ENCODE measurements around the gene ZNF662.

Gene ZNF662

DNA sequence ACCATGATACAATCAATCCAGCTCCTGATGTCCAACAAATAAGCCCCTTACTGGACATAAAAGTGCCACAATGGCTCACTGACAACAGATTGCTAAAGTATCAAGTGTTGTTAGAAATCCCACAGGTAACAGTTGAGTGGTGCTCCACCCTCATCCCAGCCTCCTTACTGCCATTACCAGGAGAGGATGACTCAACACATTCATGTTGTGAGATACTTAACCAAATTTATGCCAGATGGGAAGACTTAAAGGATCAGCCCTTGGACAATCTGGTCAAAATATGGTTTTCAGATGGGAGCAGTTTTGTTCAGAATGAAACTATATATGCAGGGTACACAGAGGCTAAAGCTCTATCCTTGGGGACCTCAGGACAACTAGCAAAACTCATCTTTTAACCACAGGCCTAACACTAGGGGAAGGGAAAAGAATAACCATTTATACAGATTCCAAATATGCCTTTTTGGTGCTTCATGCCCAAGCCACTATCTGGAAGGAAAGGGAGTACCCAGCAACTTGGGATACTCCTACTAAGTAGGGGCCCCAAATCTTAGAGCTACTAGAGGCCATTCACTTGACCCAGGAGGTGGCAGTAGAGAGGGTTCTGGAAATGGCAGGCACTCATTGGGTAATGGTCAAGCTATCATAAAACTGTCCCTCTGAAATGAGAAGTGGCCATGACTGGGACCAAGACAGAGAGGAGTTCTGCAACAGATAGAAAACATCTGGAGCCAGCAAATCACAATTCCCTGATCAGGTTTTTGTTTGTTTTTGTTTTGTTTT, 6.9 kb upstream of the ZNF662 start:
- TF ChIP-seq, protein P1, sequence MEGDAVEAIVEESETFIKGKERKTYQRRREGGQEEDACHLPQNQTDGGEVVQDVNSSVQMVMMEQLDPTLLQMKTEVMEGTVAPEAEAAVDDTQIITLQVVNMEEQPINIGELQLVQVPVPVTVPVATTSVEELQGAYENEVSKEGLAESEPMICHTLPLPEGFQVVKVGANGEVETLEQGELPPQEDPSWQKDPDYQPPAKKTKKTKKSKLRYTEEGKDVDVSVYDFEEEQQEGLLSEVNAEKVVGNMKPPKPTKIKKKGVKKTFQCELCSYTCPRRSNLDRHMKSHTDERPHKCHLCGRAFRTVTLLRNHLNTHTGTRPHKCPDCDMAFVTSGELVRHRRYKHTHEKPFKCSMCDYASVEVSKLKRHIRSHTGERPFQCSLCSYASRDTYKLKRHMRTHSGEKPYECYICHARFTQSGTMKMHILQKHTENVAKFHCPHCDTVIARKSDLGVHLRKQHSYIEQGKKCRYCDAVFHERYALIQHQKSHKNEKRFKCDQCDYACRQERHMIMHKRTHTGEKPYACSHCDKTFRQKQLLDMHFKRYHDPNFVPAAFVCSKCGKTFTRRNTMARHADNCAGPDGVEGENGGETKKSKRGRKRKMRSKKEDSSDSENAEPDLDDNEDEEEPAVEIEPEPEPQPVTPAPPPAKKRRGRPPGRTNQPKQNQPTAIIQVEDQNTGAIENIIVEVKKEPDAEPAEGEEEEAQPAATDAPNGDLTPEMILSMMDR (IDR thresholded peaks at IDR 0.05; ENCODE audit: low read length, missing control alignments): no peak
- no peak overlapping the region for H3K4me3 ChIP-seq (replicated peaks; ENCODE audit: low read depth, low read length)
- no peak for DNase-seq (ENCODE audit: low read depth)

DNA sequence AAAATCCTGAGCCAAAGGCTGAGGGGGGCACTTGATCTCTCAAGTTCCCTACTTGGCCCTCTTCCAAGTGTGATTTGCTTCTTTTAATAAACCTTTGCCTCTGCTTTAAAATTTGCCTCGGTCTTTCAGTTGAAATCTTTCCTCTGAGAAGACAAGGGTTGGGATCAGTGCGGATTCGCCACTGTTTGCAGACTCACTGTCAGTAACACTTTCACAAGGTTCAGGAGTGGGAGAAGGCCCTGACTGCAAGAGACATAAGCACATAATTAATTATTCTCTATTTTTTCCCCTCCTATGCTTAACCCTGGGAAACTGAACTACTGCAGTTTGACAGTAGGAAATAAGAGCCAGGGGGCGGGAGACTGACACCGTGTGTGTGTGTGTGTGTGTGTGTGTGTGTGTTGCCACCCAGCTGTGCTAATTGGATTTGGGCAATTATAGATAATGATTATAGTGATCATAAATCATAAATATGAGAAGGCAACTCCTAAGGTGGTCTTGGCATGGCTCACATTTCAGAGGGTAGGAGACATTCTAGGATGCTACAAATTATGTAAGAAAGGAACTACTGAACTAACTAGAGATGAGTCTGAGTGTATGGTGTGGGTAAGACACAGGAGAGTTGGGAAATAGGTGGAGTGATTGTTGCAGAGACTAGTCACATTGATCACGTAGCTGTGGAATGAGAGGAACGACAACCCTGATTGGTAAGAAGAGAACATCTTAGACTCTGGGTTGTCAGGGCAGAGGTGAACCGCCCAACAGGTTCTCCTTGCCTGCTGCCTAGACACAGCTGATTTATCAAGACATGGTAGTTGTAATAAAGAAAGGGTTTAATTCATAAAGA, 5.5 kb upstream of the ZNF662 start:
- DNase-seq (ENCODE audit: low read depth): no peak
- no peak overlapping the region for H3K4me3 ChIP-seq (replicated peaks; ENCODE audit: low read depth, low read length)
- TF ChIP-seq, protein P1 (IDR thresholded peaks at IDR 0.05; ENCODE audit: low read length, missing control alignments): no peak

DNA sequence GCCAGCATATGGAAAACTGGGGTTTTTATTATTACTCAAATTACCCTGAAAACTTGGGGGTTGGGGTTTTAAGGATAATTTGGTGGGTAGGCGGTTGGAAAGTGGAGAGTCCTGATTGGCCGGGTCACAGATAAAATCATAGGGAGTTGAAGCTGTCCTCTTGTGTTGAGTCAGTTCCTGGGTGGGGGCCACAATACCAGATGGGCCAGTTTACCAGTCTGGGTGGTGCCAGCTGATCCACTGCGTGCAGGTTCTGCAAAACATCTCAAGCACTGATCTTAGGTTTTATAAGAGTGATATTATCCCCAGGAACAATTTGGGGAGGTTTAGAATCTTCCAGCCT, 4.9 kb upstream of the ZNF662 start:
- no peak overlapping the region for H3K4me3 ChIP-seq (replicated peaks; ENCODE audit: low read depth, low read length)
- no peak for DNase-seq (ENCODE audit: low read depth)
- TF ChIP-seq, protein P1 (IDR thresholded peaks at IDR 0.05; ENCODE audit: low read length, missing control alignments): no peak

DNA sequence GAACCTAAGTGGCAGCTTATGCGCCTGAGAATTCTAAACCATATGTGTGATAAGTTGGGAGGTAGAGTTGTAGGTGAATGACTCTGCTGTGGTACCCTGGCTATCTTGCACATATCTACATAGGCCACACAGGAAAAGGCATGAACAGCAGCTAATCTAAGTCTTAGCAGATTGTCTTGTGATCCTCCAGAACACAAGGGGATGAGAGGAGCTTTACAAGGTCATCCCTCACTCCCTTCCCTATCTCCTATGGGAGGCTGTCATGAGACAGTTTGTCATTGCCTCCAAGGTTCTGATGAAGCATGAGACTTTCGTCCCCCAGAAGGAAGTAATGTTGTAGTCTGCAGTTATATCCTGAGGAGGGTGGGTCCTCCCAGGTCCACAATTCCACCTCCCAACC, 3.7 kb upstream of the ZNF662 start:
- TF ChIP-seq, protein P1 (IDR thresholded peaks at IDR 0.05; ENCODE audit: low read length, missing control alignments): no peak
- no peak for DNase-seq (ENCODE audit: low read depth)
- H3K4me3 ChIP-seq (replicated peaks; ENCODE audit: low read depth, low read length): no peak overlapping the region

DNA sequence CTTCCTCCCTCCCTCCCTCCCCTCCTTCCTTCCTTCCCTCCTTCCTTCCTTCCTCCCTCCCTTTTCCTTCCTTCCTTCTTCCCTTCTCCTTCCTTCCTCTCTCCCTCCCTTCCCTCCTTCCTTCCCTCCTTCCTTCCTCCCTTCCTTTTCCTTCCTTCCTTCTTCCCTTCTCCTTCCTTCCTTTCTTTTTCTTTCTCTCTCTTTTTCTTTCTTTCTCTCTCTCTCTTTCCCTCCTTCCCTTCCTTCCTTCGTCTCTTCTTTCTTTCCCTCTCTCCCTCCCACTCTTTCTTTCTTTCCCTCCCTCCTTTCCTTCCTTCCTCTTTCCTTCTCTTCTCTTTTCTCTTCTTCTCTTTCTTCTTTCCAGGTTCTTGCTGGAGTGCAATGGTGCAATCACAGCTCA, 1.9 kb upstream of the ZNF662 start:
- no peak overlapping the region for H3K4me3 ChIP-seq (replicated peaks; ENCODE audit: low read depth, low read length)
- TF ChIP-seq, protein P1 (IDR thresholded peaks at IDR 0.05; ENCODE audit: low read length, missing control alignments): no peak
- no peak for DNase-seq (ENCODE audit: low read depth)

DNA sequence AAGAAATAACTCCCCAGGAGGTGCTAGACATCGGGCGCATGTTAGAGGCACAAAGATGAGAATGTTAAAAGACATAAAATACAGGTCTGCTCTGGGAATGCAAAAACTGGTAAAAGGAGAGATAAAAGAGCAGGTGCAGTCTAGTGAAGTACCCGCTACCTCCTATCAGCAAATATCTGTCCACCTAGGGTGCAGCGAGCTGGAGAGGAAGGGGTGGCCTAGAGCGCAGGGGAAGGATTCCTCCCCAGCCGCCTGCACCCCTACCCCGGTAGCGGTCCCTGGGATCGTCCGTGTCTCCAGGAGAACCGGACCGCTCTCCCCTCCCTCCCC, 237 bp upstream of the ZNF662 start:
- TF ChIP-seq, protein P1 (IDR thresholded peaks at IDR 0.05; ENCODE audit: low read length, missing control alignments): no peak
- peak overlapping the region; percentile 40 for H3K4me3 ChIP-seq (replicated peaks; ENCODE audit: low read depth, low read length)
- DNase-seq (ENCODE audit: low read depth): no peak

Data from fibroblast of pulmonary artery (primary cell).